K562 (cell line): ENCODE data around the gene DLGAP1. TPM values are rescaled to one million over a fixed set of nuclear protein-coding genes. Genes with fewer than 3 reads are reported as not detected.

Source experiments
- CBX1 ChIP-seq: sonication (generic); IDR thresholded peaks from 2 replicates; pipeline ENCODE4 v1.6.1; 2016; ENCODE audit warnings: antibody characterized with exemption, low read depth, mild to moderate bottlenecking
- DMBX1 ChIP-seq: fragments of 250-450 bp; sonication (Bioruptor Pico); IDR thresholded peaks from 2 replicates; pipeline ENCODE4 v1.8.0; 2022; ENCODE audit warnings: inconsistent platforms, mild to moderate bottlenecking, moderate library complexity, borderline replicate concordance
- EZH2 ChIP-seq: IDR thresholded peaks from 2 replicates; pipeline ENCODE4 v1.6.1; 2012; ENCODE audit warnings: low read depth, mild to moderate bottlenecking, inconsistent platforms, low read length, borderline replicate concordance
- HOXB6 ChIP-seq: fragments of 250-450 bp; sonication (Bioruptor Pico); IDR thresholded peaks from 2 replicates; pipeline ENCODE4 v1.5.1; 2022; ENCODE audit warnings: mild to moderate bottlenecking, borderline replicate concordance
- KDM1A ChIP-seq, 2 experiments: fragments of 450-650 bp; IDR thresholded peaks; 2 replicates each; pipeline ENCODE4 v1.6.1; 2016; ENCODE audit warnings: mild to moderate bottlenecking in 2 of 2
- KLF6 ChIP-seq: fragments of 250-450 bp; sonication (Bioruptor Pico); IDR thresholded peaks from 2 replicates; pipeline ENCODE4 v1.4.0; 2020; ENCODE audit warnings: mild to moderate bottlenecking, moderate library complexity, borderline replicate concordance
- MECOM ChIP-seq: fragments of 250-450 bp; sonication (Bioruptor Pico); IDR thresholded peaks from 2 replicates; pipeline ENCODE4 v1.8.0; 2022; ENCODE audit warnings: inconsistent platforms
- NR1H2 ChIP-seq: sonication (generic); formaldehyde crosslinking; IDR thresholded peaks from 2 replicates; pipeline ENCODE4 v1.4.0; 2020; ENCODE audit warnings: mild to moderate bottlenecking, missing genetic modification reagents
- TAF1 ChIP-seq: IDR thresholded peaks from 2 replicates; pipeline ENCODE4 v1.6.1; 2011; ENCODE audit warnings: mild to moderate bottlenecking, low read length, moderate library complexity; ENCODE audit not compliant: insufficient read depth, control insufficient read depth, severe bottlenecking; ENCODE audit errors: extremely low read depth
- USF1 ChIP-seq: sonication (generic); formaldehyde crosslinking; IDR thresholded peaks from 2 replicates; pipeline ENCODE4 v1.9.0; 2022; ENCODE audit warnings: mild to moderate bottlenecking, missing genetic modification reagents
- ZNF318 ChIP-seq, 2 experiments: fragments of 450-650 bp; IDR thresholded peaks; 2 replicates each; pipeline ENCODE4 v1.6.1; 2016; ENCODE audit warnings: mild to moderate bottlenecking in 2 of 2, borderline replicate concordance in 1 of 2, low read depth in 1 of 2, moderate library complexity in 1 of 2
- polyA plus RNA-seq, 8 experiments: library from polyadenylated mRNA; depleted of rRNA in 4 of 8; stranded (reverse) in 5 of 8; unstranded in 3 of 8; fragments of >200 nt; fragmentation: Nextera tagmentation in 2 of 8; fragmentation: Illumina TruSeq in 1 of 8; extraction: Ambion mirVana in 2 of 8; extraction: Trizol in 1 of 8; gene quantifications; 2 replicates each; pipeline versions ENCODE4 v1.2.1 to v1.2.3, GENCODE V29; 2011 to 2014; ENCODE audit warnings: inconsistent platforms in 1 of 8, missing spikeins in 1 of 8
- total RNA-seq, 7 experiments: library from RNA; depleted of rRNA in 6 of 7; stranded (reverse); fragments of >200 nt in 6 of 7; fragmentation: Illumina TruSeq in 2 of 7; extraction: Trizol in 2 of 7; gene quantifications; 2 replicates each; pipeline versions ENCODE4 v1.2.1 to v1.2.3, GENCODE V29; 2011 to 2021; ENCODE audit warnings: low replicate concordance in 1 of 7

DLGAP1 gene
- total and polyA plus RNA-seq, 9 of the 15 experiments (the other 6 are each of a cell fraction or from before 2014, with no cell fraction given), result 0.04 to 0.22 (median 0.08) TPM

GRCh38 chr18:3526421-3527354 lies 928.4 kb downstream of the DLGAP1 start (continued):
- TF ChIP-seq ZNF318 (IDR thresholded peaks at IDR 0.05; ENCODE audit: borderline replicate concordance in 1 of 2, low read depth in 1 of 2), result no peak
- TF ChIP-seq EZH2, result no peak
- TF ChIP-seq USF1 (CRISPR knock-in tag), result no peak
- TF ChIP-seq CBX1, result no peak
- peak; percentile 85 to 88 for TF ChIP-seq KDM1A (IDR thresholded peaks at IDR 0.05)
- TF ChIP-seq TAF1, result no peak
- no peak for TF ChIP-seq HOXB6 (CRISPR knock-in tag)
- peak; percentile 33; the same call in 1 of the 2 replicates for TF ChIP-seq DMBX1 (CRISPR knock-in tag)
- TF ChIP-seq KLF6, result no peak
- TF ChIP-seq NR1H2 (CRISPR knock-in tag), result no peak
- peak; percentile 95 for TF ChIP-seq MECOM (CRISPR knock-in tag)
